DMS53 treated with DMSO at 0.1 percent for 48 hours (cell line): ENCODE data around the gene LRBA.
"Not testable (repeated sequence)": the region's sequence is repeated elsewhere in the genome, so short reads cannot be mapped to it uniquely, and the experiment has no call there.

ENCODE experiments used
- DNase-seq: peaks from one replicate; lab custom pipeline; 2025; ENCODE audit not compliant: unreplicated experiment; lab: John Stamatoyannopoulos, UW

Gene LRBA

GRCh38 chr4:150439451-150439933, 575.6 kb downstream of the LRBA start:
- DNase-seq, result no peak

DNA sequence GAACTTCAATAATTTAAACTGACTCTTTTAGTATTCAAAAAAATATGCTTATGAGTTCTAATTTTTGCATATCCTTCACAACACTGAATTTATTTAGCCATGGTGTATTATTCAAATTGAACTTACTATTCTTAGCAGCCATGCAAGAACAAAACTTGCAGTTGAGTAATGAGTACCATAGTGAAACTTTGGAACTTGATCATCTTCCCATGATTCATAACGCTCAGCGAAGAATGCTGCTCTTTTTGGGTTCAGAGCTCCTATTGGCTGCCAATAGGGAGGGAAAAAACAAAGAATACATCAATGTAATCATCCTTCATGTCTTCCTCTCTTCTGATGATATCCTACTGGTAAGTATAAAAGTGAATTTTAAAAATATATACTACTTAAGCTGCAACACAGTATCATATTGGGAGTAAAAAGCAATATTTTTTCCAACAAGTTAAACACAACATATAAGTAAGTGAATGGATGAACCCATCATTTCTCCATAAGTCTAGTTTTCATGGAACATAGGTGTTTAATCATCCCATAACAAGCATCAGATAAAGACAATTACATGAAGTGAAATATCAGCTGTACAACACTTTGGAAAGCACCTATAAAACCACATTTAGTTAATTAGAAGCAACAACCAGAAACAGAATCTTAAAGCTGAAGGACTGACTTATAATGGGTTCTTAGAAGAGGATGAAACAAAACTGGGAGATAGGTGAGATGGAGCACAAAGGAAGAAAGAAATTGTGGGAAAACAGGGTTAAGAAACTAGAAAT, 578.3 kb downstream of the LRBA start:
- no peak for DNase-seq

DNA sequence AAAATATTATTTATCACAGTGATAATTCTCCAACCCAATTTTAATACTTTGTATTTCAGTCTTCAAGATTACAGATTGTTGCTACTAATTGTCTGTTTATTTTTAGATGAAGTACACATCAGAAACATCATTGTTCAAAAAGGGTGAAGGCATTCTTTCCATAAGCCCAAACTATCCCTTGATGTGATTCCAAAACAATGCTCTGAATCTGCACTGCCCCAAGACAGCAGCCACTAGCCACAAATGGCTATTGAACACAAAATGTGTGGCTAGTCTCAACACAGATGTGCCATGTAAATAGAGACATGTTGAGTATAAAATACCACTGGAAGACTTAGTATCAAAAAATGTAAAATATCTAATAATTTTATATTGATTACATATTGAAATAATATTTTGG, 583.9 kb downstream of the LRBA start:
- no peak for DNase-seq

DNA sequence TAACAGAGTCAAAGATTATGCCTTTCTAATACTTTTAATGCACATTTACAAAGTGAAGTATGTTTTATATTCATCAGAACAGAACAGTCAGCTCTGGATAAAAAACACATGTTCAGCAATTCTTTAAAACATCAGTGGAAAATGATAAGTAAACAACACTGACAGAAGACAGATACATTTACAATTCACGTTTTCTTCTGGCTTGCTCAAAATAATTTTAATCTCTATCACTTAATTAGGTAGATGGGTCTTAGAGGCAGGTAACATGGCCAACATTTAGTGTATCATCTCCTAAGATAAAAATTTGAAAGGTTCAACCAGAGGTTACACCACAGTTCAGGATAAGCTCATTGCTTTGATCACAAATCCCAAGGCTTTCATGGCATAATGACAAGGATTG, 589.9 kb downstream of the LRBA start:
- no peak for DNase-seq

DNA sequence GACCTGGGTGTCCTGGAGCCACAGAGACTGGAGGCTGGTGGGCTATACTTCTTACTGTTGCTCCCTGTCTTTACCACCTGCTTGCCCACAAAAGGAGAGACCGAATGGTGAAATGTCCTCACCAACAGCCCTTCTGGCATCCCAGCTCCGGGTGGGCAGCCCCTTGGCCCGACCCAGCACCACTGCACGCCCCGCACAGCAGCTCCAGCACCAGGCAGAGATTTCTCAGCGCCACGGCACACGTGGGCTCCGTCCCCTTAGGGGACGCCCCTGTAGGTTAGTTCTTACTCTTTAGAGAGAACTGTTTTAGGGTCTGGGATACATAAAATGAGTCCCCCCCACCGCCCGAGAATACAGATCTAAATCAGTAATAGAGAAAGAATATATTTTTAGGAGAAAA, 591.6 kb downstream of the LRBA start:
- DNase-seq, result no peak

GRCh38 chr4:150423074-150423473, 592.0 kb downstream of the LRBA start:
- DNase-seq, result no peak

- no peak for DNase-seq
Observed at GRCh38 chr4:150421612-150422011, 593.5 kb downstream of the LRBA start.

DNA sequence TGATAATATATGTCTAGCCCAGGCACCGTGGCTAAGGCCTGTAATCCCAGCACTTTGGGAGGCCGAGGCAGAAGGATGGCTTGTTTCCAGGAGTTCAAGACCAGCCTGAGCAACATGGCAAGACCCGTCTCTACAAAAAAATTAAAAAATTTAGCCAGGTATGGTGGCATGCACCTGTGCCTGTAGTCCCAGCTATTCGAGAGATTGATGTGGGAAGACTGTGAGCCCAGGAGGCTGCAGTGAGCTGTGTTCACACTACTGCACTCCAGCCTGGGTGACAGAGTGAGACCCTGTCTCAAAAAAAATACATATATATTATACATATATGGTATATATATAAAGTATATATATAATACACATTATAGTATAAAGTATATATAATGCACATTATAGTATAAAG, 595.1 kb downstream of the LRBA start:
- no peak for DNase-seq

GRCh38 chr4:150418757-150419410, 596.2 kb downstream of the LRBA start:
- no peak for DNase-seq

GRCh38 chr4:150415213-150415612, 599.9 kb downstream of the LRBA start:
- DNase-seq, result no peak

- no peak for DNase-seq
Observed at GRCh38 chr4:150411520-150411919, 603.6 kb downstream of the LRBA start.

- DNase-seq, result peak; percentile 59
Observed at GRCh38 chr4:150402871-150403272, 612.2 kb downstream of the LRBA start.

DNA sequence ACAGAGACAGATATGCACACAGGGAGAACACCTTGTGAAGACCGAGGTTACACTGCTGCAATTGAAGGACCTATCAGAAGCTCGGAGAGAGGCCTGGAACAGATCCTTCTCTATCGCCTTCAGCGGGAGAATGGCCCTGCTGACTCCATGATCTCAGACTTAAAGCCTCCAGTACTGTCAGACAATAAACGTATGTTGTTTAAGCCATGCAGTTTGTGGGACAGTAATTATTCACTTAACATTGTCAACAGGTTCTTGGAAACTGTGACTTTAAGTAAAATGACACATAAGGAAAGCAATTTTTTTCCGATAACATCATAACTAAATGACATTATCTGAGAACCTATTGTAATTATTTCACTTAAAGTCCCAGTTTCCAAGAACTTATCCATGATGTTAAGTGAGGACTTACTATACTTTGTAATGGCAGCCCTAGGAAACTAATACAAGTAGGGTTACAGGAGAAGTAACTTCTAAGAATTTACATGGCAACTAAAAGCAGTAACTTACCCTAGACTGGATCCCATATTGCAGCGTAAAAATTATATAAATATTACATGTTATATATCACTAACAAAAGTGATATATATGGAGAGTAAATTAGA, 613.9 kb downstream of the LRBA start:
- DNase-seq, result no peak

DNA sequence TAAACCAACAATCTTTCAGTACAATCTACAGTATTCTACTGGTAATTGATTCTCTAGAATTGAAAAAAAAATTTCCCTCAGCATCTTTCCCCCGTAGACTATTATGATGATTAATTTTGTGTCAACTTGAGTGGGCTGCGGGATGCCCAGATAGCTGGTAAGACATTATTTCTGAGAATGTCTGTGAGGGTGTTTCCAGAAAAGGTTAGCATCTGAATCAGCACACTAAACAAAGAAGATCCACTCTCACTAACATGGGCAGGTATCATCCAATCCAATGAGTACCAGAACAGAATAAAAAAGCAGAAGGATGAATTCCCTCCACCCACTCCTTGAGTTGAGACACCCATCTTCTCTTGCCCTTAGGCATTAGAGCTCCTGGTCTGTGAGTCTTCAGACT, 619.2 kb downstream of the LRBA start:
- DNase-seq, result no peak

DNA sequence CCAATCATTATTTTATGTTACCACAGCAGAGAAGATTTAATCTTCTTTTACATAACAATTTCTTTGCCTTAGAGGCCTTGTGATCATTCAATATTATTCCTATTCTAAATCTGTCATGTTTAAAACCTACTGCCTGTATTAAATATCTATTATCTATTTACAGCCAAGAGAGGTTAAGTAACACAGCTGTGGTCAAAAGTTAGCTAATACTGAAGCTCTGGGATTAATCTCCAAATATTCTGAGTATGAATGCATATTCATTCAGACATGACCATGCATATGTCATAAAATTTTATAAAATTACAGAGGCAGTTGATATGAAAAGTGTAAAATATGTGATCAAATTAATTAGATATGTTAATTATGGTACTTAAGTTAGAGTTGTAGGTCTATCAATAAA, 621.0 kb downstream of the LRBA start:
- DNase-seq, result no peak

DNA sequence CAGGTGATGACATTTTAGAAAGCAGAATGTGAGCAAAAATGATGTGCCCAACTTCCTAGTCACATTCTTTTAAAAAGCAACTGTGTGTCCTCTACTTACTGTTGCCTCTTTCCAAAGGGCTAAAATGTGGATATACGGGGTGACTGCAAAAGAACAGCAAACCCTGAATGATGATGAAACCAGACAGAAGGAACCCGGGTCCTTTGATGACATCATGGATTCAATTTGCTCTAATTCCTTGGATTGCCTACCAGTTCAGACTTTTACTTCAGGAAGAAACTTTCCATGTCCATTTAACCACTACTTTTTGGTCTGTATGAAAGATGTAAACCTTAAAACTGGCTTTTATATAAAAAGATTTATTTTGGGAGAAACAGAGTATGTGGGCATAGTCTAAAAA, 624.0 kb downstream of the LRBA start:
- no peak for DNase-seq

DNA sequence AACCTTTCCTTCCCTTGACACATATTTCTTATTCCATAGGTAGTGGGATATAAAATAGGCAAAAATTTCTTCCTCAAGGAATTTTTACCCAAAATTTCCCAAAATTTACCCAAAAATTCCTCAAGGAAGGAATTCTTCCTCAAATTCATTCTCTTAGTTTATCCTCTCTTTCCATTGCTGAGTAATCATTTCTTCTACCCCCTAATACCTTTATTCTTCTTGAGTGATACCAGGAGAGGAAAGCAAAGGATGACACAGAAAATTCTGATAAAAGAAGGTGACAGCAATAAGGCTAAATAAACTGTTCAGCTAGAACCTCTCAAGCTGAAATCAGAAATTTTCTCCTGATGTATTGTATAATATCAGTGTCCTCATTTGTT, 624.6 kb downstream of the LRBA start:
- no peak for DNase-seq

- DNase-seq, result no peak
Observed at GRCh38 chr4:150389896-150390530, 625.1 kb downstream of the LRBA start.

GRCh38 chr4:150387981-150388380, 627.1 kb downstream of the LRBA start:
- no peak for DNase-seq

- not testable (repeated sequence) for DNase-seq
Observed at GRCh38 chr4:150386415-150386814, 628.7 kb downstream of the LRBA start.

- DNase-seq, result no peak
Observed at GRCh38 chr4:150385606-150386005, 629.5 kb downstream of the LRBA start.

GRCh38 chr4:150384249-150384648, 630.8 kb downstream of the LRBA start:
- no peak for DNase-seq
